Activated naive CD4-positive, alpha-beta T cell treated with anti-CD3 and anti-CD28 coated beads, Interleukin-2, amount 50 U/mL, for 16 hours (primary cell): Measurements from ENCODE around the gene TM4SF20.

Source experiments
- DNase-seq: peaks from one replicate; pipeline ENCODE4 v3.0.0-alpha.2; 2020

The TM4SF20 gene, protein sequence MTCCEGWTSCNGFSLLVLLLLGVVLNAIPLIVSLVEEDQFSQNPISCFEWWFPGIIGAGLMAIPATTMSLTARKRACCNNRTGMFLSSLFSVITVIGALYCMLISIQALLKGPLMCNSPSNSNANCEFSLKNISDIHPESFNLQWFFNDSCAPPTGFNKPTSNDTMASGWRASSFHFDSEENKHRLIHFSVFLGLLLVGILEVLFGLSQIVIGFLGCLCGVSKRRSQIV

DNA sequence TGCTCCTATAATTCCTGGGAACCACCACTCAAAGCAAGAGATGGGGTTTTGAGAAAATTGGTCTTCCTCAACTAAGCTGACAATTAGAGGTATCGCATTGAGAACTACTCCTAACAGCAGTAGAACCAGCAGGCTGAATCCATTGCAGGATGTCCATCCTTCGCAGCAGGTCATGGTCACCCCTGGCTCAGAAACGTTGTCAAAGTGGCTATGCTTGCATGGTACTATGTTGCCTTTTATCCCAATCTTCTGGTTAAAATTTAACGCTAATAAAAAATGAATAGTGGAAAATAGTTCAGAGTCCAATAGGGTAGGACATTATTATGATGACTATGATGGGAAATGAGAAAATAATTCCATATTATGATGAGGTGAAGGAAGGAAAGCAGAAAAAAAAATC lies at the start of gene TM4SF20:
TM4SF20 (minus strand) TSS at position 212 of the 400 bp plus-strand sequence; CDS start at position 174, 38 bp downstream.
- no peak for DNase-seq

DNA sequence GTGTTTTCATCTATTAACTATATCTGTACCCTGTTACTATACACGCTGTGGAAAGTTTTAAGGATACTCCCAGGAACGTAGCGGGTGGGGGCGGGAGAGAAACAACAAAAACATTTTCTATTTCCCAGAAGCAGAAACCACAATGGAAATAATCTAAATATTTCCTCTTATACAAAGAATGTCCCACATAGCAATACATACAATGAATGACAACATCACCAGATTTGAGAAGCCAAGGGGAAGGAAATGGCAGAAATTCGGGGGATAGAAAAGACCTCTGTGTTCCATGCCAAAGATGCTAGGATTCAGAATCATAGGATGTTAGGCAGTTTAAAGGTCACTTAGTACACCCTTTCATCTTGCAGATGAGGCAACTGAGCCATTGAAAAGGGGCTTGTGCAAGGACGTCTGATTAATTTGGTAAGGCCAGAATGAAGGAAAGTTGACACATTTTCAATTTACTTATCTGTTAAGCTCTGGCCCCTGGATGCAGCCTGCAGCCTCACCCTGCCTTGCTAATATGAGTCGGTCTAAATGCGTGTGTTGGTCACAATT lies 49.7 kb upstream of the TM4SF20 start:
- DNase-seq = no peak

DNA sequence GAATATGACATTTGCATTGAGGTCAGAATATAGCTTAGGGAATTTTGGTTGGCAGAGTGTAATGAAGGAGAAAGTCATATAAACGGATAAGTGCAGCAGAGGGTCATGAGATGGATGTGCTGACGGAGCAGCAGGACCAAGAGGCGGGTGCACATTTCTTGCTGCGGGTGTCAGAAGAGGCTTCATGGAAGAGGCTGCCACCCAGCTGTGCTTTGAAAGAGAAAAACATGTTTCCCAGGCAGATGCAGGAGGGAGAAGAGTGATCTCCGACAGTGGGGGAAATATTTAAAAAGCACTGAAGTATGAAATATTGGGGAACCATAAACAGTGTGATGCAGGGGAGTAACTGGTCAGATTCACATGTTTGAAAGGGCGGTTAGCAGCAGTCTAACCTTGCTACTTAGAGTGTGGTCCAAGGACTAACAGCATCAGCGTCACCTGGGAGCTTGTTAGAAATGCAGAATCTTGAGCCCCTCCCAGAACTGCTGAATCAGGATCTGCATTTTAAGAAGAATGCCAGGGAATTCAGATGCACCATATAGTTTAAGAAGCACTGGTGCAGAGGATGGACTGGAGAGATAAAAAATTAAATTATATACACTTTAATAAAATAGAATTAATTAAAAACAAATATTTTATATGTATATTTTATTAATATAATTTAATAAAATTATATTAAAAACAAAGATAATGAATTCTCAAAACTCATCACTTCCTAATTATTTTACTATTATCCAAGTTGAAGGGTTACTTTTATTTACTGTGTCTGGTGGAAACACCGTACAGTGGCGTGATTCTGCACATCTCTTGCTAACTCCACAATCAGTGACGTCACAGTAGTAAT lies 44.8 kb upstream of the TM4SF20 start:
- DNase-seq = no peak

DNA sequence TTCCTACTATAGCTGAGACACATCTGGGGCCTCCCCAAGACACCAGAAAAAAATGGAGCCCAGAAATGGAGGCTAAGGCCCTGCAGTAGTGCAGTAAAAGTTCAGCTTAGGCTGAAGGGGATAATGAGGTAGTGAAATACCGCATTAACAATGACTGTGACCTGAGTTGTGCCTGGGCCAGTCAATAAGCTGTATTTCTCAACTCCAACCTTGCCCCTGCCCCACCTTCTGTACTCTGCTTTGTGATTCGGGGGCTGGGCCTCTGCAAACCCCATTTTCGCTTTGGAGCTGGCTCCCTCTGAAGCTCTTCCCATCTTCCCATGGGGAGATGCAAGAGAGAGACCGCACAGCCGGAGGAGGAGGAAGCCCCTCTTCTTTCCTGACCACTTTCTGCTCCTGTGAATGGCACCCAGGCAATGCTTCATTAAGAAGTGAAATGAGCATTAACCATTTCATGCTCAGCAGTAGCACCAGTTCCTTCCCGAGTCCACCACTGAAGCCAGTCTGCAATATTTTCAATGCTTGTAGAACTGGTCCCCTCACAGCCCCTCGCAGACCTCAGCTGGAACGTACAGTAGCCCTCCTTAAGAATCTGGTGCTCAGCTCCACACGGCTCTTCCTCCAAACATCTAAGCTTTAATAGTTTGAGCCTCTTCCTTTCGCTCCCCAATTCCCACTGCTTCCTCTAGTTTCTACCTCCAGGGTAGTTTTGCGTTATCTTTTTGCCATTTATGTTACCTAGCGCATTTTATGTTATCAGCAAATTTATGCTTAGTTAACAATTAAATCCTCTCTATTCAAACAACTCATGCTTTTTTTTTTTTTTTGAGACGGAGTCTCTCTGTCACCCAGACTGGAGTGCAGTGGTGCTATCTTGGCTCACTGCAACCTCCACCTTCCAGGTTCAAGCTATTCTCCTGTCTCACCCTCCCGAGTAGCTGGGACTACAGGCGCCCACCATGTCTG lies 41.3 kb upstream of the TM4SF20 start:
- no peak for DNase-seq

DNA sequence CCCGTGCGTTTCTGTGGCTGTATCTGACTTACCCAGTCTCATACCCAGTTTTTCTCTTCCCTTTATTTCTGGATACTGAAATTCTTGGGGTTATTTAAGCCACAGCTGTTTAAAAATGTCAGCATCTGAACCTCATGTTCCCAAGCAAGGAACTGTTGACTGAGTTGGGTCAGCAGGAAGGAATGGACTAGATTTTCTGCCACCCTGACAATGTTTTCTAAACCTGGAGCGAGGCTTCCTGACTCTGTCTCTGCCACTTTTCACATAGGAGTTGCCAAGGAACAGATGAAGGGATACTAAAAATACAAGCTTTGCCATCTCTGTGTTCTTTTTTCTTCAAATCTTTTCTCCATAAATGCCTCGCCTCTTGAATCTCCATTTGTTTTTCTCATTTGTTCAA lies 37.6 kb upstream of the TM4SF20 start:
- DNase-seq = no peak

DNA sequence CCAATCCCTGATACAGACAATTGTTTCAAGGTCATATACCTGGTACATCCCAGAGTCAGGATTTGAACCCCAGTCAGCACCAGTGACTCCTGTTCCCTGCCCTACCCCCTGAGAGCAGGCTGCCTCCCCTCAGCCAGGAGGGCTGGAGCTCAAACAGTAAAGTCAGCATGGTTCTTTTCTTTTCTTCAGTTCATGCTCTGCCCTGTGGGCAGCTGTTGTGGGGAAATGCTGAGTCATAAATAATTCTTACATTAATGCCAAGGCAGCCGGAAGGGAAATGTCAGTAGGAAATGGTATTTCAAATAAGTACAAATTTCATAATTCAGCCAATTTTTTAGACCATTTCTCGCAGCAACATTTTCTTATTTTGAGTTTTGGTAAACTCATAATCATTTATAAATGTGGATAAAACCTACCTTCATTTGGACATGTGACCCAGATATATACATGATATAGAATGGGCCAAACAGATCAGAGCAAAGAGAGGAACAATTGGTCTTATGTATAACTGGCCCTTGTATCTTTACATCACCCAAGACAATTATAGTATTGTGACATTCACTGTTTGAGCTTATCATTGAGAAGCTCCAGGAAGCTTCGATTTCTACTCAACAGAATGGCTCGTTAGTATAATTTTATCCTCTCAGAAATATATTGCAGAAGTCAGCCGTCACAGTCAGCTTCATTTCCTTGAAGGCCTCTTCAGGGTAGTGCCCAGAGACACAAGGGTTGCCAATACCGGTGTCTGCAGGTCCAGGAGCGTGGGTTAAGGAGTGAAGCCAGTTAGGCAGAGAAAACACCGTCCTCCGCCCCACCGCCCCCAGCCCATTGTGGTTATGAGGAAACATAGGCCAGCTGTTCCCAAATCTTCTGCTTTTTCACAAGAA lies 36.7 kb upstream of the TM4SF20 start:
- DNase-seq = no peak

DNA sequence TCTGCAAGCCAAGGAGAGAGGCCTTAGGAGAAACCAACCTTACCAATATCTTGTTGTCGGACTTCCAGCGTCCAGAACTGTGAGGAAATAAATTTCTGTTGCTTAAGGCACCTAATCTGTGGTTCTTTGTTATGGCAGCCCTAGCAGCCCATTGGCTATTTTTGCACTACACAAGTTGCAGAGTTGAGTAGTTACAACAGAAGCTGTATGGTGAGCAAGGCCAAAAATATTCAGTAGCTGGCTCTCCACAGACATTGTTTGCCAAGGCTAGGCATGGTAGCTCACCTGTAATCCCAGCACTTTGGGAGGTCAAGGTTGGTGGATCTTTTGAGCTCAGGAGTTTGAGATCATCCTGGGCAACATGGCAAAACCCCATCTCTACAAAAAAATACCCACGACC lies 35.7 kb upstream of the TM4SF20 start:
- no peak for DNase-seq

DNA sequence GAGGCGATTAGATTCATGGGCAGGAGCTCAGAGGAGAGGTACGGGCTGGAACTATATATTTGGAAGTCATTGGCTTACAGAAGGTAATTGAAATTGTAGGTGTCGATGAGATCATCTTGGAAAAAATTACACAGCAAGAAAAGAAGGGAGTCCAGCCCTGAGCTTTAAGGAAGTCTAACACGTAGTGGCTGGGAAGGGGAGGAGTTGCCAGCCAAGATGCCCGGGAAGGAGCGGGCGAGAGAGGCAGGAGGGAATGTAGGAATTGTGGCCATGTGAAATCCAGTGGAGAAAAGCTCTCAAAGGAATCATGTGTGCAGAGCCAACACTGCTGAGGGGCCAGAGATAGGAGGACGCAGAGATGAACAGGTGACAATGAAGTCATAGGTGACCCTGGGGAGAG lies 34.3 kb upstream of the TM4SF20 start:
- no peak for DNase-seq

DNA sequence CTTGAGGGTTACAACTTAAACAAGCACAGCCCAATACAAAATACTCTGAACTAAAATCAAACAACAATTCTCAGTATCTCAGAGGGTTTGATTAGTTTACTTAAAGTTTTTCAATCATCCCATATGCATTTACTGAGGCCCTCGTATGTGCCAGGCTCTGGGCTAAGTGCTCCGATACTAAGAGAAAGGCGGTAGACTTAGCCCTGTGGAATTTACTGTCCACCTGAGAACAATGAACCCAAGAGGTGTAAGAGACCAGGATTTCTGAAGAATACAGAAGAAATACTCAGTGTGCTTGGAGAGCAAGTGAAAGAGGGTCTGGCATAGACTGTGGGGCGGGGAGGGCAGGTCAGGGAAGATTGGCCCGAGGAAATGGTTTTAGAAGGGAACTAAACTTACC lies 33.8 kb upstream of the TM4SF20 start:
- no peak for DNase-seq

DNA sequence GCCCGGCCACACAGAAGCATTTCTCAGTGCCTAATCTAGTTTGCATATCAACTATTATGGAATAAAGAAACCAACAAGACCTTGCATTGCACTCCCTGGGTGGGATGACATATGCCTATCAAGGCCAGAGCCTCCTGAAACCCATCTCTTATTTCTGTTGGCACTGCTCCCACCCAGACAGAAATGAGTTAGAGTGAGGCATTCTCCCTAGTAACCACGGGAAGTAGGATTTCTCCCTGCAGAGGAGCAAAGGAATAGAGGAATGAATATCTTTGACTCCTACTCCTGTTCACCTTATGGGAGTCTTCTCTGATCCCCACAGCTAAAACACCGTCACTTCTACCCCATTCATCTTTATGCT lies 32.9 kb upstream of the TM4SF20 start:
- no peak for DNase-seq

DNA sequence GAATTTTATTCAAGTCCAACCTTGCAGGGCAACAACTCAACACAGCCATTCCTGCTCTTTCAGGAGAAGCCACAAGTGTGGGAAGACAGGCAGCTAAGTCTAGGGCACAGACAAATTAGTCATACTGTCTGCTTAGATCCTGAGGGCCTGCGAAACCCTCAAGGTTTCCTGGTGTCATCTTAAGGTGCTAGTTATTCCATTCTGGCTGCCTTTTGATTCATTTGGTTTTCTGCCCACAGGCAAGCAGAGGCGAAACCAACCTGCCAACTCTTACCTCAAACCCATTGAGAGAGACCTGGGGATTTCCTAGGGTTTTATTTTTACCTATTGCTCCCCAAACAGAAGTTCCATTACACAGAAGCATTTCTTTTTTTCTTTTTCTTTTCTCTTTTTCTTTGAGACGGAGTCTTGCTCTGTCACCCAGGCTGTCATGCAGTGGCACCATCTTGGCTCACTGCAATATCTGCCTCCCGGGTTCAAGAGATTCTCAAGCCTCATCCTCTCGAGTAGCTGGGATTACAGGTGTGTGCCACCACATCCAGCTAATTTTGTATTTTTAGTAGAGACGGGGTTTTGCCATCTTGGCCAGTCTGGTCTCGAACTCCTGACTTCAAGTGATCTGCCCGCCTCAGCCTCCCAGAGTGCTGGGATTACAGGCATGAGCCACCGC lies 32.3 kb upstream of the TM4SF20 start:
- DNase-seq = peak; percentile 69

DNA sequence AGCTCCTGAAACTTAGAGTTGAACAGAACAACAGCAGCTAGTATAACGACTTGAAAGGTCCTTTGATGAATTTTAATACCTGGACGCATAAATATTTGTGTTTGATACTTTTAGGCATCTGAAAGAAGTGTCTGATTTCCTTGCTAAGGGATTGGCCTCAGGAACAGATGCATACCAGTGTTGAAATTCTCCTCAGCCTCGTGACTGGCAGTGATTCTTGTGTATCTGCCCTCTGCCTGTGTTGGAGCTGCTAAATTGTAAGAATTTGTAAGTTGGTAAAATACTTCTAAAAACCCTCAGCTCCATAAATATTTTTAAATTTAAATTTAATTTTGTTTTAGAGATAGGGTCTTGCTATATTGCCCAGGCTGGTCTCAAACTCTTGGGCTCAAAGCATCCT lies 31.1 kb upstream of the TM4SF20 start:
- no peak for DNase-seq

DNA sequence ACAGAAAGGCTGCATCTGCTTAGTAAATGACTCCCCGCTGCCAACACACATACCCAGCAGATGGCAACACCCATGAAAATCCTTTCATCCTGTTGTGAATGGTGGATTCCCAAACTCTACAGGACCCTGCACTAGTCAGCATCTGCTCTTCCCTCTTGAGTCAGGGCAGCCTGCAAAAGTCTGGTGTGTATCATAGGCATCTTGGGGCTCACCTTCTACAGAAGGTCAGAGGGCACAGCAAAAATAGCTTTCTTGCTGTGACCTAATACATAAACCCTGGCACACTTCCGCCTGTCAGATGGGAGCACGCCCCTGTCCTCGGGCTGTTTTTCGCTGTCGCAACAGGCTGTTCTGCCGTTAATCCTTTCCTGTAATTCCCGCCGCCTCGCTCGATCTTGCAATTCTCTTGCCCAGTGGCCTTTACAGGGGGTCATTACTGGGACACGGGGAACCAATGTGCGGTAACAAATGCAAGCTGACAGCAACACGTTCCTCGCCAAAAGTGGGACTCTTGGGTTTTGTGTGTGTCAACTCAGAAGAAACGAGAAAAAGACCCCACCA lies 28.6 kb upstream of the TM4SF20 start:
- DNase-seq = no peak

DNA sequence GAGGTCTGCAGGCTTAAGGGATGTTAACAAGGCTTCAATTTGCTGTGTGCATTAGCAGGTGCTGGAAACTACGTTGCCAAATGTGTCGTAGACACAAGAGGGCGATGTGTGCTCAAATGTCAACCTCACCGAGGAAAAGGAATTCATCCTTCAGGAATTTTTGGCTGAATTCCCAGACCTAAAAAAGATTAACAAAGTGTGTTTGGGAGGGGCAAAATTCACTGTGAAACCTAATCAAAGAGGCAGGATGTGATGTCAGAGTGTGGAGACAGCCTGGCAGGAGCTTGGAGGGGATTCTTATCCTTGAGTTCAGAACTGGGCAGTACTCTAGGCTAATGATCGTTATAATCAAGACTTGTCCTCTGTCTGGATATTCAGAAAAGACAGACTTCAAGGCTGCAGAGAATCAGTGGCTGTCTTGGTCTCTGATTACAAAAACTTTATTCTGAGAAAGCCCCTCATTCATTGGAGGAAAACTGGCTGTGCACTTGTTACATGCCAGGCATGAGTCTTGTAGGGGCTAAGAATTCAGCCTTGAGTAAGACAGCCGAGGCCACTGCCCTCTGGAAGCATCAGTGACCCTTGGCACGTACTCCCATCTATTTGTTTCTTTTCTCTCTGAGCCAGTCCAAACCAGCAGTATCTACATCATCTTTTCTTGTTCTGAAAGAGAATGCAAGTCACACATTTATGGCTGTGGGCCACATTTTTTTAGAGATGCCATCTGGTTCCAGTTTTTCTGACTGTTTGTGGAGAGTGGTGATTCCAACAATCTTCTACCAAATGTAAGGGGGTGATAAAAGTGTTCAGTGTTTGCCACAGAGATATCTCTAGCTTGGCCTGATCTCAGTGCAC lies 27.3 kb upstream of the TM4SF20 start:
- no peak for DNase-seq

DNA sequence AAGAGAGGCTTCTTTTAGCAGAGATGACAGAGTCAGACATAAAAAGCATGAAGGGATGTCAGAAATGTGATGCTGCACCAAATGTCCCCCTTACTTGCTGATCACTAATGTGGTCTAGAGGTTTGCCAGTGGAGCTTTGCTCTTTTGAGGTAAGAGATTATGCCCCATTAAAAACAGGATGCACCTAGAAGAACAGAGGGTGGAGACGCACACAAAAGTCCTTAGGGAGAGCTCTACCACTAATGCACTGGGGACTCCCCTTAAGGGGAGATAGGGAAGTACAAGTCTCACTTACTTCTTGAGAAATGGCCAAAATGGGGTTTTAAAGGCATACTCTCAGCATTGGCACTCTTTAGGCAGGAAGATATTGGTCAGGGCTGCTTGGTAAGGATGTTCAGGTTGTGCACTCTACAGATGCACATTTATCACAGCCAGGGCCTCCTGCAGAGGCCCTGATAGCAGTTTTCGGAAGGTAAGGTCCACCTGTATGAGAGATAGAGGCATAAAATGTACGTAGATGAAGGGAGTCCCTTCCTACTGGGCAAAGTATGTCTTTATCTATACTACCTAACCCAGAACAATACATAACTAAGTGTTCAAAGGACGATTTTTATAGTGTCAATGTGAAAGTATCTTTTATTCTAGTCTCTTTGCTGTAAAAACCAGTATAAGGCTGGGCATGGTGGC lies 25.6 kb upstream of the TM4SF20 start:
- DNase-seq = no peak

DNA sequence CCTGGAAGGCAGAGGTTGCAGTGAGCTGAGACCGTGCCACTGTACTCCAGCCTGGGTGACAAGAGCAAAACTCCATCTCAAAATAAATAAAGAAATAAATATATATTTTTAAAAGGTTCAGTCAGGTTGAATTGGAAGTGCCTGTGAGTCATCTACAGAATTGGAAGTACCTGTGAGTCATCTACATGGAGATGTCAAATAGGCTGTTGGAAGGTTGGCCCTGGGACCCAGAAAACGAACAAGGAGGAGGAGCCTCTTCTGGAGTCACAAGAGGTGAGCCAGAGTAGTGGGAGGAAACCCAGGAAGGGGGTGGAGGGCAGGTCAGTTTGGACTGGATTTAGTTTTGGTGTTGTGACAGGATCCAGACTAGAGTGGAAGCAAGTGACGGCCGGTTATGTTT lies 23.9 kb upstream of the TM4SF20 start:
- no peak for DNase-seq

DNA sequence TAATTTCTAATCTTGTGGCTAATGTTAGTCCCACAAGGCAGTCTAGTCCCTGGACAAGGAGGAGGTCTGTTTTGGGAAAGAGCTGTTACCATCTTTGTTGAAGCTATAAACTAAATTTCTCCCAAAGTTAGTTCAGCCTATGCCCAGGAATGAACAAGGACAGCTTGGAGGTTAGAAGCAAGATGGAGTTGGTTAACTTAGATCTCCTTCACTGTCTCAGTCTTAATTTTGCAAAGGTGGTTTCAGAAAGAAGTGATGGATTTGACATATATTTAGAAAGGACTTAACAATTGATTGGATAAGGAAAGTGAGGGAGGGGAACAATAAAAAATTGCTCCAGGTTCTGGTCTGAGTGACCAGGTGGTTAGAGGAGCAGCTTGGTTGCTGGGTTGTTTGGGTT lies 23.2 kb upstream of the TM4SF20 start:
- no peak for DNase-seq

DNA sequence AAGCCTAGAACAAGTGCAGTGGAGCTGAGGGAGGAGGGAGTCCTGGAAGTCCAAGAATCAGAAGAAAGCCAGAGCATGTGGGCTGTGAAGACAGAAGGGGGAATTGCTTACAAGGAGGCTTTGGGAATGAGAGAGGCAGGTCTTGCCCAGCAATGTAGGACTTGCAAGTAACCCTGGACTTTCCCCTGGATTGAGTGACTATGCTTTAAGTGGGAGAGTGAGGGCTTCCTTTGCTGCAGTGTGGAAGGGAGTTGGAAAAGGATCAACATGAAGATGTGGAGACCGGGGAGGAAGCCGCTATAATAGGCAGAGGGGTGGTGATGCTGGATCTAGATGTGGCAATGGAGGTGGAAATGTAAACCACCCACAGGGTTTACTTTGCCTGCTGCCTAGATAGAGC lies 22.4 kb upstream of the TM4SF20 start:
- no peak for DNase-seq
